DMS114 treated with DMSO at 0.1 percent for 48 hours (cell line): ENCODE measurements around the gene LIMA1.
"Not testable (repeated sequence)": the region's sequence is repeated elsewhere in the genome, so short reads cannot be mapped to it uniquely, and the experiment has no call there.

ENCODE experiments used
- DNase-seq: peaks from one replicate; lab custom pipeline; 2025; ENCODE audit not compliant: unreplicated experiment; lab: John Stamatoyannopoulos, UW

The LIMA1 gene

DNA sequence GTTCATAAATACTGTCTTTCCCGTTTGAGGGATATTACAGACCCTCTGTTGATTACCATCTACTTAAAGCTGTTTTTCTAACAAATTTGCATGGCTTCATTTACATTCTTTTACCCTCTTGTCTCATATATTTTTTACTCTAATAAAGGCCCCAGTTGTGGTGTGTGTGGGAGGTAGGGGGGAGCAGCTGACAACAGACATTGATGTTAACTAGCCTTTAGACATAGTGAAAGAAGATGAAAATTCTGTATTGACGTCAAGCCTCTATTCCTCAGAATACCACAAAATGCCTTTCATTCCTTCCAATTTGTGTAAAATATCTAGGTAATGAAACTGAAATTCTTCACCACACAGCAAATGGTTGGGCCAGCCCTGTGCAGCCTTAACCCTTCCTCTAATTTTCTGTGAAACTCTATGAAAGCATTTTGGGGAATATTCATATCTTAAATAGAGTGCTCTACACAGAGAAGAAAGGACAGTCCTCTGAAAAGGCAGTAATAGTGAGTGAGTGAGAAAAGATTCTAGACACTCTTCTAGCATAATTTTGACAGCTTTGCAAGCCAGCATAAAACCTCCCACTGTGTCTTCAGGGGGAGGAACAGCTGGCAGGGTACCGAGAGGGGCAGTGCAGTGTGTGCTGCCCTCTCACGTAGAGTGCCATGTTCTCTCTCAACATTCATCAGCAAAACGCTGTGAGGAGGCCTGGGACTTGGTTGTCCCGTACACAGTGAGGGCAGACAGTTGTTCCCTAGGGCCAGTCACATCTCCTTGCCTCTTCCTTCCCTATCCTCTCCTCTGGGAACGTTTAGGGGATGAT is 96.0 kb downstream of the LIMA1 start:
- no peak for DNase-seq

DNA sequence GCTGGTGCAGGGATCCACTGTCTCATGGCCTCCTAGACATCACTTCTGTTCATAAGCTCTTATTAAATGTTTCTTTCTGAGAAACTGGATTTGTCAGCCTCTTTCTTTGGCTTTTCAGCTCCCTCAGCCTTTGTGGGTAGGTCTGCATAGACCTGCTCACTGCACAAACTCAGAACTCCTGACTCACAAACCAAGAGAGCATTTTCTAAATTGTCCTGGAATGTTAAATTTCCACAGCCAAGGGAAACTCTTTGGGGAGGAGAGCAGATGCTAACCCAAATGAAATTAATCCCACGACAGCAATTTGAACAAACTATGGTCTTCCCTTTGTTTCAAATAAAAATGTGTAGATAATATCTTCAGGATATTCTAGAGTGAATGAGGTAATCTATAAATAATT is 96.6 kb downstream of the LIMA1 start:
- no peak for DNase-seq

DNA sequence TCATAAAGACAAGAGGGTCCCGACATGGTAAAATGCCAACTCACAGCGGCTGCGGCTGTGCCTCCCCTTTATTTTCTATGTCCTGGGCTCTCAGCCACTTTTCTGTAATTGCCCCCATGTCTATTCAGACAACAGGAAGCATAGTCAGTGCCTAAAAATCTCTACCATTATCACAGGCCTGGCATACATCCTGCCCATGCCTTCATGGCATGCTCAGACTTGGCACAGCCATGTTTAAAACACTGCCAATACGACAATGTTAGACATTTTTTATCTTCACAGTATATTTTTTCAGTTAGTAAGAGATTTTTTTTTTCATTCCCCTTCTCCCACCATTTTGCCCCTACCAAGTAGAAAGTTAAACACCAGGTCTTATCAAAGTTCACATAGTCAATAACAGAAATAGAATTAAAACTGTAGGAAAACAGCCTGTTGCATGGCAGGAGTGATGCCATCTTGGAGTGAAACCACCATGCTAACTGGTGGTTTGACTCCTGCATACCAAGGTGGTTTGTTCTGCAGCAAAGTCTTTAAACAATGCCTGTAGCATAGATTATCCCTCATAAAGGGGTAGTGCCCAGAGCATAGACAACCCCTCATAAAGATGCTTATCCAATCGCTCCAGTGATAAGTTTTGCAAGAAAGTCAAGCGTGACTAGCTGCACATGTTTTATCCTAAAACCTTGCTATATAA is 97.2 kb downstream of the LIMA1 start:
- DNase-seq: no peak

GRCh38 chr12:50185301-50185895 is 97.9 kb downstream of the LIMA1 start:
- DNase-seq: no peak

DNA sequence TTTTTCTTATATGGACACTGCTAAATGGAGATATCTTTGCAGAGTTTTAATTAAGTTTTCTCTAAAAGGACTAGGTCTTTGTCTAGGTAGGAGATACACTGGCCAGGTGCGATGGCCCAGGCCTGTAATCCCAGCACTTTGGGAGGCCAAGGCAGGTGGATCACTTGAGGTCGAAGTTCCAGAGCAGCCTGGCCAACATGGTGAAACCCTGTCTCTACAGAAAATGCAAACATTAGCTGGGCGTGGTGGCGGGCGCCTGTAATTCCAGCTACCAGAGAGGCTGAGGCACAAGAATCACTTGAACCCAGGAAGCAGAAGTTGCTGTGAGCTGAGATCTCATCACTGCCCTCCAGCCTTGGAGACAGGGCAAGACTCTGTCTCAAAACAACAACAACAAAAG is 99.1 kb downstream of the LIMA1 start:
- no peak for DNase-seq

DNA sequence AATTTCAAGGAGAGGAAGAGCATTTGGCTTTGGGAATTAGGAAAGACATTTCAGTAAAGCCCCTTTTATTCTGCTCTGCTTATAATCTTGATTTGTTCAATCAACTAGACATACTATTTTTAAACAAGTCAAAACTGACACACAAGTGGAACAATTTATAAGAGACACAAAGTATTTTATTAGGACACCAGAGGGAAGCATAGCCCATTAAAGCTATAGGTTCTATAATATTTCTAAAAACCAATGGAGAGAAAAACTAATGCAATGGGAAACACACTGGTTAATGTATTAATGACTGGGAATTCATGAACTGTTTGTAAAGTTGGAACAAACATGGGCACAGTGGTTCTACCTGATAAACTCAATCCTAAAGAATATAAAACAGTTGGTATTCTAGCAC is 100.9 kb downstream of the LIMA1 start:
- no peak for DNase-seq

GRCh38 chr12:50181691-50182090 is 101.6 kb downstream of the LIMA1 start:
- no peak for DNase-seq

- no peak for DNase-seq
Observed at GRCh38 chr12:50175716-50176026, 107.6 kb downstream of the LIMA1 start.

GRCh38 chr12:50174971-50175715 is 108.2 kb downstream of the LIMA1 start:
- peak; percentile 70 for DNase-seq

DNA sequence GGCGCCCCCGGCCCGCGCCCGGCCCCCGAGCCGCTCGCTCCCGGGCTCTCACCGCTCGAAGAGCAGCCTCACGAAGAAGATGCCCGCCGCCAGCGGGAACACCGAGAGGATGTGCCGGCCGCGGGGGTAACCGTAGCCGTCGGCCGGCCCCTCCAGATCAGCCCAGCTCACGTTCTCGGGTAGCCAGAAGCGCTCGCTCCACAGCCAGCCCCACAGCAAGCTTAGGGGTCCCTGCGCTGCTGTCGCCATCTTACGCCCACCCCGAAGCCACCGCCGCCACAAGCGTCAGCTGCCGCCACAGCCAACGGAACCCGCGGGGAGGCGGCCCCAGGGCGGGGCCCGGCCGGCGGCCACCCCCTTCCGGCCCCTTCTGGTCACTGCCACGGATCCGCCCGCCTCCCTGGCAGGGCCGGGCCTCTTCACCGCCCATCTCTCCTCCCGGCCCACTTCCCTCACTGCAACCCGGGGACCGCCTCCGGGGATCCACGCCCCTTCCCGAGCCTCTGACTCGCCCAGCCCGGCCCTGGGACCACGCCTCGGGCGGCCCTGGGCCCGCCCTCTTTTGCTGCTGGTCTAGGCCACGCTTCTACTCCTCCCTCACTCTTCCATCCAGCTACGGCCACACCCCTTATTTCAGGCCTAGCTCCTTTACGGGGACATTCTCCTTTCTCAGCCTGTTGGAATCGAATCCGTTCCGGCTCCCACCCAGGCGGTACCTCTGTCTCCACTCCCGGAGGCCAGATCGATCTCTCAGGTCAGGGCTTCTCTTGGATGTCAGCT is 116.1 kb downstream of the LIMA1 start, which contains the start of gene CERS5:
CERS5 (minus strand) TSS at position 321 of the 780 bp plus-strand sequence; CDS start at position 249, 72 bp downstream.
- DNase-seq: peak; percentile 99

GRCh38 chr12:50166799-50167048 is 116.6 kb downstream of the LIMA1 start:
- no peak for DNase-seq

GRCh38 chr12:50164963-50165362 is 118.4 kb downstream of the LIMA1 start:
- no peak for DNase-seq

DNA sequence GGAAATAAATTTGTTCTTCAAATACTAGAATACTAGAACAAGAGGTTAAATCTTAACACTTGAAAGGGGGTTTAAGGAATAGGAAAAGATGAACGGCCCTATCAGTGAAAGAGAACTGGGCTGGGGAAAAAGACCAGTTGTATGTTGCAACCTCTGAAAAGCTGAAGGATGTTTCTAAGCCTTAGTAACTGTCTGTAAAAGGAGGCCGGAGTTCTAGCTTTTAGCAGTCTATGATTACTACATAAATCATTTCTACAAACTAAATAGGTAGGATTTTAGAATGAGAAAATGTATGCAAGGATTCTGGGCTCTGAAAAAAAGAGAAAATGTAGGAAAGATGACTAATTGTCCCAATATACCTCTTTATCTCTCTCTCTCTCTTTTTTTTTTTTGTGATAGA is 121.1 kb downstream of the LIMA1 start:
- no peak for DNase-seq

DNA sequence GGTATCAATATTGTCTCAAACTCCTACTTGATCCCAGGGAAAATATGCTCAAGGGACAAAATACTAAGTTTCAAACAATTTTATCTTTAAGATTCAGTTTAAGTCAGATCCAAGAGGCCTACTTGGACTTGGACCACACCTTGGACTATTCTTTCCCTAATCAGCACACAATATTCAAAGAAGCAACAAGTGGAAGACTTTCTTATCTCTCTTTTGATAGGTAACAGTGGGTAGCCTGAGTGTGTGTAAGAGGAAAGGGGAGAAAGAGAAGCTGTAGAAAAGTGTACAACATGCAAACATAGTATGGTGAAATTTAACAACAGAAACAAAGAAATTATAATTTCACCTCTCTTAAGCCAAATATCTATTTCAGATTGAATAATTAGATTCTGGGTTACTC is 122.7 kb downstream of the LIMA1 start:
- no peak for DNase-seq

DNA sequence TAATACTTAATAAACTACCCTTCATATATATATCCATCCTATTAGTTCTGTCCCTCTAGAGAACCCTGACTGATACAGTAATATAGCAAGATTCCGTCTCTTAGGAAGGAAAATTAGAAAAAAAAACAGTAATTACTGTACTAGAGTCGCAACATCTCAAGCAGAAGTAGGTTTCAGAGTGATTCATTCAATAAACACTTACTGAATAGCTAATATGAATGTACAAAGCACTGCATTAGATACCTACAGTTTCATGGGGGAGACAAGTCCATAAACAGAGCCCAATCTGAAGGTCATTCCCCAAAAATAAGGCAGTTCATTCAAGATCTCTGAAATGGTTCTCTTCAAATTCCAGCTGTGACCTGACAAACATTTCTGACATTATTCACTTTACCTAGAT is 126.1 kb downstream of the LIMA1 start:
- DNase-seq: no peak

GRCh38 chr12:50156641-50157040 is 126.7 kb downstream of the LIMA1 start:
- no peak for DNase-seq

GRCh38 chr12:50154947-50155346 is 128.4 kb downstream of the LIMA1 start:
- not testable (repeated sequence) for DNase-seq

DNA sequence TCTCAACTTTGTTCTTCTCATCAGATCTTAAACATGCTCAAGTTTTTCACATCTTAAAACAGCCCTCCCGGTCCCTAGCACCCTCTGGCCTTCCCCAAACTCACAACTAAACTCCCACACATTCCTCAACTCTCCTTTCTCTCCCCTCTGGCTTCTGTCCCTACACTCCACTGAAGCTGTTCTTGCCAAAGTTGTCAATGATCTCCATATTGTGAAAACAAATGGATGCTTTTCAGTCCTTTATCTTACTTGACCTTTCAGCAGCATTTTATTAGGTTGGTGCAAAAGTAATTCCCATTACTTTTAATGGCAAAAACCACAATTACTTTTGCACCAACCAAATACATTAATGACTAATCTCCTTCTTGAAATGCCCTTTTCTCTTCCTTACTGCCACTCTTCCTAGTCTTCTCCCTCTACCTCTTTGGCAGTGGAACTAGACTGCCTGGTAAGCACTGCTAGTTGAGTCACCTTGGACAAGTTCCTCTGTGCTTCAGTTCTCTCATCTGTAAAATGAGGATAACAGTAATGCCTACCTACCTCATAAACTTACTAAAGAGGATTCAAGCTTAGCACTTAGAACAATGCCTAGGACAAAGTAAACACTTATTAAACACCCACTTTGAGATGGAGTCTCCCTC is 132.2 kb downstream of the LIMA1 start:
- DNase-seq: no peak

- DNase-seq: no peak
Observed at GRCh38 chr12:50149311-50149710, 134.0 kb downstream of the LIMA1 start.

- DNase-seq: not testable (repeated sequence)
Observed at GRCh38 chr12:50148011-50148410, 135.3 kb downstream of the LIMA1 start.

DNA sequence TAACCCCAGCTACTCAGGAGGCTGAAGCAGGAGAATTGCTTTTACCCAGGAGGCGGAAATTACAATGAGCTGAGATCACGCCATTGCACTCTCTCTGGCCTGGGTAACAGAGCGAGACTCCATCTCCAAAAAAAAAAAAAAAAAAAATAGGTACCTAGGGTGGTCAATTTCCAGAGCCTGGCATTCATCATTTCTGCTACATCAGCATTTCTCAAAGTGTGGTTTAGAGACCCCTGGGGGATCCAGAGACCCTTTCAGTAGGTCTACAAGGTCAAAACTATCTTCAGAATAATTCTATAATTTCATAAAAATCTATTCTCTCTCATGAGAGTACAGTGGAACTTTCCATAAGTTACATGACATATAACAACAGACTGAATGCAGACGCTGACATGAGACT is 136.0 kb downstream of the LIMA1 start:
- no peak for DNase-seq
